Coronary artery (tissue), 2 donors: ENCODE data around the gene ACVR2B.

Source experiments
- DNase-seq: peaks from one replicate; pipeline ENCODE4 v3.0.0-alpha.2; 2017; ENCODE audit warnings: low spot score
- H3K27ac ChIP-seq, 2 donors: fragments of 200-600 bp; sonication (generic); one replicate each; pipeline ENCODE4 v1.5.1; 2016 to 2019
- H3K4me3 ChIP-seq: fragments of 200-600 bp; sonication (generic); 2 replicates; pipeline ENCODE4 v1.5.1; 2016; ENCODE audit warnings: mild to moderate bottlenecking, moderate library complexity
- TF ChIP-seq, protein P1 (sequence below): fragments of 200-600 bp; sonication (generic); IDR thresholded peaks from one replicate; pipeline ENCODE4 v1.5.1; 2019; ENCODE audit warnings: antibody characterized with exemption

Gene ACVR2B

DNA sequence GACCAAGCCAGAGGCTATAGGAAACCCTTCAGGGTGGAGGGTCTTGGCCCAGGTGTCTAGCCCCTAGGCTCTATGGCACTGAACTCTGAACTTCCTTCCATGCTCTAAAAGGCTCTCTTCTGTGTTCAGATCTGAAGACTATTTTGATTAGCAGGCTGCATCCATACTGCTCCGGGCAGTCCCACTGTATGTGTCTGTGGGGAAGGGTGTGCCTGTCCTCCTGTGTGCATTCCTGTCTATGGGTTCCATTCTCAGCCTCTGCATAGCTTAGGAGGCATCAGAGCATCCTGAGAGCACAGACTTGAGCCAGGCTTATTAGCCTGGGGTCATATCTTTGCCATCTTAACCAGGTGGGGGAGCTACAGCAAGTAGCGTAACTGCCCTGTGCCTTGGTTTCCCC lies 80.5 kb downstream of the ACVR2B start:
- TF ChIP-seq, protein P1, sequence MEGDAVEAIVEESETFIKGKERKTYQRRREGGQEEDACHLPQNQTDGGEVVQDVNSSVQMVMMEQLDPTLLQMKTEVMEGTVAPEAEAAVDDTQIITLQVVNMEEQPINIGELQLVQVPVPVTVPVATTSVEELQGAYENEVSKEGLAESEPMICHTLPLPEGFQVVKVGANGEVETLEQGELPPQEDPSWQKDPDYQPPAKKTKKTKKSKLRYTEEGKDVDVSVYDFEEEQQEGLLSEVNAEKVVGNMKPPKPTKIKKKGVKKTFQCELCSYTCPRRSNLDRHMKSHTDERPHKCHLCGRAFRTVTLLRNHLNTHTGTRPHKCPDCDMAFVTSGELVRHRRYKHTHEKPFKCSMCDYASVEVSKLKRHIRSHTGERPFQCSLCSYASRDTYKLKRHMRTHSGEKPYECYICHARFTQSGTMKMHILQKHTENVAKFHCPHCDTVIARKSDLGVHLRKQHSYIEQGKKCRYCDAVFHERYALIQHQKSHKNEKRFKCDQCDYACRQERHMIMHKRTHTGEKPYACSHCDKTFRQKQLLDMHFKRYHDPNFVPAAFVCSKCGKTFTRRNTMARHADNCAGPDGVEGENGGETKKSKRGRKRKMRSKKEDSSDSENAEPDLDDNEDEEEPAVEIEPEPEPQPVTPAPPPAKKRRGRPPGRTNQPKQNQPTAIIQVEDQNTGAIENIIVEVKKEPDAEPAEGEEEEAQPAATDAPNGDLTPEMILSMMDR, result no peak
- DNase-seq, result no peak
- Histone ChIP-seq H3K4me3 (no peak overlapping the region), H3K27ac (no peak overlapping the region)

DNA sequence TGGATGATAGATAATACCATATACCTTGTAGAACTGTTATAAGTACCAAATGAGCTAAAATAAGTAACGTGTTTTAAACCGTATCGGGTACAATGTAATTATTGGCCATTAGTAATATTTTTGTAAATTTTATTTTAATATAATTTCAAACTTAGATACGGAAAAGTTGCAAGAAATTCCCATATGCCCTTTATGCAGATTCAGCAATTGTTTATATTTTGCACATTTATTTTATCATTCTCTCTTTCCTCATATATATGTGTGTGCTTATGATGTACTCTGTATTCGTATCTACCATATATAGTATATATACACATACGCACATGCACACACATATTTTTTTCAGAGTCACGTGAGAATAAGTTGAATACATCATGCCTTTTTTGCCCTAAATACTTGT lies 80.9 kb downstream of the ACVR2B start:
- TF ChIP-seq, protein P1, result no peak
- H3K27ac ChIP-seq, result no peak overlapping the region
- no peak for DNase-seq

GRCh38 chr3:38536671-38537070 lies 83.0 kb downstream of the ACVR2B start:
- no peak overlapping the region for H3K4me3 ChIP-seq
- no peak overlapping the region for H3K27ac ChIP-seq
- TF ChIP-seq, protein P1, result no peak
- no peak for DNase-seq

More for the DNA sequence above, 80.9 kb downstream of the ACVR2B start:
- H3K4me3 ChIP-seq, result no peak overlapping the region

- H3K27ac ChIP-seq, result no peak overlapping the region
- TF ChIP-seq, protein P1, result no peak
- no peak for DNase-seq
- no peak overlapping the region for H3K4me3 ChIP-seq
These were observed 85.2 kb downstream of the ACVR2B start for GRCh38 chr3:38538773-38539353.

- peak; percentile 61 for DNase-seq
These were observed 88.1 kb downstream of the ACVR2B start for GRCh38 chr3:38541806-38542205.

More at GRCh38 chr3:38541806-38542205, 88.1 kb downstream of the ACVR2B start:
- Histone ChIP-seq H3K4me3 (no peak overlapping the region), H3K27ac (no peak overlapping the region)
- TF ChIP-seq, protein P1, result no peak
